Measurements from ENCODE around the gene FAM219B. TPM values are rescaled to one million over a fixed set of nuclear protein-coding genes. Genes with fewer than 3 reads are reported as not detected.

The FAM219B gene
- total and polyA plus RNA-seq, 10 of the 15 experiments (the other 5 are each of a cell fraction or from before 2014, with no cell fraction given) = 7.6 to 53.2 (median 29.4) TPM

GRCh38 chr15:74904190-74904805, 2.4 kb downstream of the FAM219B start (continued):
- TF ChIP-seq ZNF592 (IDR thresholded peaks at IDR 0.05) (no peak), BACH1 (IDR thresholded peaks at IDR 0.05; ENCODE audit: borderline replicate concordance) (no peak), CUX1 (IDR thresholded peaks at IDR 0.05; ENCODE audit: insufficient replicate concordance, low read depth, low read length) (no peak), BCLAF1 (IDR thresholded peaks at IDR 0.05) (no peak), E4F1 (IDR thresholded peaks at IDR 0.05; ENCODE audit: borderline replicate concordance, partially characterized antibody) (no peak), SMAD1 (IDR thresholded peaks at IDR 0.05; ENCODE audit: low read depth, partially characterized antibody) (no peak), ZNF217 (IDR thresholded peaks at IDR 0.05) (no peak), RFX5 (IDR thresholded peaks at IDR 0.05; ENCODE audit: low read depth, low read length) (no peak), E2F4 (IDR thresholded peaks at IDR 0.05; ENCODE audit: low read depth, low read length) (no peak), WRNIP1 (IDR thresholded peaks at IDR 0.05; ENCODE audit: borderline replicate concordance, low read depth, low read length) (no peak), SIX5 (IDR thresholded peaks at IDR 0.05; ENCODE audit: low read depth, low read length, severe bottlenecking) (no peak), ZZZ3 (IDR thresholded peaks at IDR 0.05; ENCODE audit: control insufficient read depth, insufficient read length, low read depth) (no peak)

Measured in GM12878 (cell line).